K562 (cell line): ENCODE measurements around the gene NAGLU. TPM values are rescaled to one million over a fixed set of nuclear protein-coding genes. Genes with fewer than 3 reads are reported as not detected.

Experiments
- CBFA2T3 ChIP-seq: fragments of 450-650 bp; IDR thresholded peaks from 2 replicates; pipeline ENCODE4 v1.6.1; 2017
- CBFB ChIP-seq: sonication (generic); formaldehyde crosslinking; IDR thresholded peaks from 2 replicates; pipeline ENCODE4 v1.4.0; 2020; ENCODE audit warnings: mild to moderate bottlenecking, missing genetic modification reagents
- CHD1 ChIP-seq: fragments of 200-600 bp; sonication (generic); IDR thresholded peaks from one replicate; pipeline ENCODE4 v1.6.1; 2012; ENCODE audit warnings: mild to moderate bottlenecking, moderate library complexity, low read length, inconsistent platforms
- DIDO1 ChIP-seq: fragments of 450-650 bp; IDR thresholded peaks from 2 replicates; pipeline ENCODE4 v1.6.1; 2016; ENCODE audit warnings: low read depth, missing biosample characterization, missing genetic modification characterization
- FOXJ2 ChIP-seq: fragments of 200-800 bp; sonication (Bioruptor generic); IDR thresholded peaks from 2 replicates; pipeline ENCODE4 v1.6.1; 2016; ENCODE audit warnings: missing genetic modification characterization, missing compliant biosample characterization
- ILK ChIP-seq: fragments of 450-650 bp; IDR thresholded peaks from 2 replicates; pipeline ENCODE4 v1.6.1; 2016; ENCODE audit warnings: missing genetic modification characterization, low read depth, mild to moderate bottlenecking, missing compliant biosample characterization, moderate library complexity, borderline replicate concordance
- KAT7 ChIP-seq: sonication (generic); formaldehyde crosslinking; IDR thresholded peaks from 2 replicates; pipeline ENCODE4 v1.8.0; 2022; ENCODE audit warnings: missing genetic modification reagents, mild to moderate bottlenecking, borderline replicate concordance
- MBD2 ChIP-seq: sonication (generic); IDR thresholded peaks from 2 replicates; pipeline ENCODE4 v1.6.1; 2016; ENCODE audit warnings: low read depth, borderline replicate concordance
- MYNN ChIP-seq, 2 experiments: sonication (generic); formaldehyde crosslinking in 1 of 2; IDR thresholded peaks; 2 replicates each; pipeline versions ENCODE4 v1.5.0 to v1.6.1; 2016 to 2020; ENCODE audit warnings: antibody characterized with exemption in 1 of 2, missing genetic modification reagents in 1 of 2
- RFX1 ChIP-seq: fragments of 450-650 bp; IDR thresholded peaks from 2 replicates; pipeline ENCODE4 v1.6.1; 2016; ENCODE audit warnings: mild to moderate bottlenecking, moderate library complexity
- SIX5 ChIP-seq, 2 experiments: IDR thresholded peaks; 2 replicates each; pipeline ENCODE4 v1.6.1; 2011; ENCODE audit warnings: low read length in 2 of 2, borderline replicate concordance in 1 of 2, low read depth in 1 of 2, mild to moderate bottlenecking in 1 of 2, moderate library complexity in 1 of 2; ENCODE audit not compliant: insufficient read depth in 1 of 2
- SP1 ChIP-seq: sonication (generic); formaldehyde crosslinking; IDR thresholded peaks from 2 replicates; pipeline ENCODE4 v1.8.1; 2022; ENCODE audit warnings: mild to moderate bottlenecking, missing genetic modification reagents
- STAT5A ChIP-seq: IDR thresholded peaks from 2 replicates; pipeline ENCODE4 v1.6.1; 2012; ENCODE audit warnings: low read length, inconsistent platforms, borderline replicate concordance
- TCF3 ChIP-seq: sonication (generic); formaldehyde crosslinking; IDR thresholded peaks from 2 replicates; pipeline ENCODE4 v1.4.0; 2020; ENCODE audit warnings: mild to moderate bottlenecking, missing genetic modification reagents
- TEAD2 ChIP-seq: fragments of 450-650 bp; IDR thresholded peaks from 2 replicates; pipeline ENCODE4 v1.6.1; 2016; ENCODE audit warnings: missing genetic modification characterization, control low read depth, missing compliant biosample characterization
- ZBTB11 ChIP-seq, 3 experiments: fragments of 200-800 bp in 1 of 3; fragments of 250-450 bp in 1 of 3; fragments of 450-650 bp in 1 of 3; sonication (Bioruptor Pico) in 1 of 3; sonication (Bioruptor generic) in 1 of 3; formaldehyde crosslinking in 1 of 3; IDR thresholded peaks; 2 replicates each; pipeline versions ENCODE4 v1.6.1 to v1.8.0; 2016 to 2022; ENCODE audit warnings: mild to moderate bottlenecking in 2 of 3, missing genetic modification characterization in 2 of 3, missing compliant biosample characterization in 1 of 3, moderate library complexity in 1 of 3
- ZNF165 ChIP-seq: fragments of 250-450 bp; sonication (Bioruptor Pico); IDR thresholded peaks from 2 replicates; pipeline ENCODE4 v1.4.0; 2020; ENCODE audit warnings: borderline replicate concordance
- ZNF76 ChIP-seq: fragments of 250-450 bp; sonication (Bioruptor Pico); IDR thresholded peaks from 2 replicates; pipeline ENCODE4 v1.4.0; 2020; ENCODE audit warnings: mild to moderate bottlenecking, moderate library complexity, borderline replicate concordance
- polyA plus RNA-seq, 8 experiments: library from polyadenylated mRNA; depleted of rRNA in 4 of 8; stranded (reverse) in 5 of 8; unstranded in 3 of 8; fragments of >200 nt; fragmentation: Nextera tagmentation in 2 of 8; fragmentation: Illumina TruSeq in 1 of 8; extraction: Ambion mirVana in 2 of 8; extraction: Trizol in 1 of 8; gene quantifications; 2 replicates each; pipeline versions ENCODE4 v1.2.1 to v1.2.3, GENCODE V29; 2011 to 2014; ENCODE audit warnings: inconsistent platforms in 1 of 8, missing spikeins in 1 of 8
- total RNA-seq, 7 experiments: library from RNA; depleted of rRNA in 6 of 7; stranded (reverse); fragments of >200 nt in 6 of 7; fragmentation: Illumina TruSeq in 2 of 7; extraction: Trizol in 2 of 7; gene quantifications; 2 replicates each; pipeline versions ENCODE4 v1.2.1 to v1.2.3, GENCODE V29; 2011 to 2021; ENCODE audit warnings: low replicate concordance in 1 of 7
- TF ChIP-seq, protein P1 (sequence below): fragments of 250-450 bp; sonication (Bioruptor Pico); IDR thresholded peaks from 2 replicates; pipeline ENCODE4 v1.5.0; 2021

NAGLU gene
- total and polyA plus RNA-seq, 9 of the 15 experiments (the other 6 are each of a cell fraction or from before 2014, with no cell fraction given) = 0.04 to 21.5 (median 8.5) TPM

DNA sequence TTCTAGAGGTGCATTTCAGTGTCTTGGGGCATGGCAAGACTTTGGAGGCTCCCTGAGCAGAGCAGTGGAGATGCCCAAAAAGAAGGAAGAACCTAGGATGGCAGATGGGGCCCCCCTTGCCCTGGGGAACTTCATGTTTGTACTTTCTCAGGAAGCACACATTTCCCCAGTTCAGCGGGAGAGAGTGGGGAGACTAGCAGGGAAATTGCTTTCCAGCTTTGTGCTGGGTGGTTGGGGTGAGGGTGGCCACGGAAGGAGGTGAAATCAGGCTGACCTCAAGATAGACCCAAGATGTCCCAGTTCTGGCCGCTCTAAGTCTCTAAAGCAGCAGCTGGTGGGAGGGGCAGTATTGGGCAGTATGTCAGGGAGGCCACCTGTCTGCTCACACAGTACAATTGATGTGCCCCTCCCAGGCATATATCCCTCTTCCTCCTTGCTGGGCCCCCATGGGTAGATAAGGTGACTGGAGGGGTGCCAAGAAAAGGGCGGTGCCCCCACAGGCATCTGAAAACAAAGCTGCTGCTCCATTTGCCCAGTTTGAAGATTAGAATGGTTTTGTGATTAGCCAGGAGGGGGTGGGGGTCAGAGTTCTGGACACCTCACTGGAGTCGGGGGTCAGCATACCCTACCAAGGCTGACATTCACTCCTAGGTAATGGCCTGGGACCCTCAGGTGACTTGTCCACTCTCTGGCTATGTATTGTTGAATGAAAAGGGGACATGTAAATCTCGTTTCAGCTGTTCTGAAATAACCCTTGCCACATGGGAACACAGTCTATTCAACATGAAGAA is 17.1 kb upstream of the NAGLU start (continued):
- no peak for TF ChIP-seq SIX5 (IDR thresholded peaks at IDR 0.05; ENCODE audit: borderline replicate concordance in 1 of 2, insufficient read depth in 1 of 2, low read depth in 1 of 2, low read length in 2 of 2)
- no peak for TF ChIP-seq CHD1
- TF ChIP-seq ILK (tag) = no peak
- no peak for TF ChIP-seq CBFB
- TF ChIP-seq TEAD2 (tag) = 0 out of 2 replicates have a peak, but pooled peaks have one; percentile 3
- TF ChIP-seq MYNN (IDR thresholded peaks at IDR 0.05) = peak; percentile 94
- no peak for TF ChIP-seq MYNN (CRISPR knock-in tag; IDR thresholded peaks at IDR 0.05)
- TF ChIP-seq FOXJ2 (tag) = peak; percentile 62; the same call in 1 of the 2 replicates
- TF ChIP-seq DIDO1 (tag) = no peak
- no peak for TF ChIP-seq ZNF76 (CRISPR knock-in tag)
- no peak for TF ChIP-seq KAT7 (CRISPR knock-in tag)
- peak; percentile 57 for TF ChIP-seq TCF3 (CRISPR knock-in tag)
- peak in 1 of 3 experiments; percentile 64; a peak in 2 of 6 replicates for TF ChIP-seq ZBTB11 (CRISPR knock-in tag; IDR thresholded peaks at IDR 0.05)
- peak; percentile 26; the same call in 1 of the 2 replicates for TF ChIP-seq STAT5A
- TF ChIP-seq, protein P1, sequence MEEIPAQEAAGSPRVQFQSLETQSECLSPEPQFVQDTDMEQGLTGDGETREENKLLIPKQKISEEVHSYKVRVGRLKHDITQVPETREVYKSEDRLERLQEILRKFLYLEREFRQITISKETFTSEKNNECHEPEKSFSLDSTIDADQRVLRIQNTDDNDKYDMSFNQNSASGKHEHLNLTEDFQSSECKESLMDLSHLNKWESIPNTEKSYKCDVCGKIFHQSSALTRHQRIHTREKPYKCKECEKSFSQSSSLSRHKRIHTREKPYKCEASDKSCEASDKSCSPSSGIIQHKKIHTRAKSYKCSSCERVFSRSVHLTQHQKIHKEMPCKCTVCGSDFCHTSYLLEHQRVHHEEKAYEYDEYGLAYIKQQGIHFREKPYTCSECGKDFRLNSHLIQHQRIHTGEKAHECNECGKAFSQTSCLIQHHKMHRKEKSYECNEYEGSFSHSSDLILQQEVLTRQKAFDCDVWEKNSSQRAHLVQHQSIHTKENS (CRISPR knock-in tag) = no peak
- no peak for TF ChIP-seq ZNF165 (CRISPR knock-in tag)
- TF ChIP-seq RFX1 = no peak
- 0 out of 2 replicates have a peak, but pooled peaks have one; percentile 36 for TF ChIP-seq SP1 (CRISPR knock-in tag)
- TF ChIP-seq MBD2 = no peak; the same call in none of the 2 replicates
- TF ChIP-seq CBFA2T3 = peak; percentile 88
